Natural killer cell (primary cell): ENCODE measurements around the gene TENM4. TPM values are rescaled to one million over a fixed set of nuclear protein-coding genes. Genes with fewer than 3 reads are reported as not detected.

Source experiments
- ATAC-seq, 3 donors: fragments of 150-1000 bp in 2 of 3; fragments of 200-7000 bp in 1 of 3; cut with Tn5 transposase; 1 replicate in 1 of 3; 2 replicates in 2 of 3; pipeline ENCODE4 v1.10.0; 2021; ENCODE audit warnings: mild to moderate bottlenecking in 2 of 3, moderate library complexity in 2 of 3
- DNase-seq, 2 donors: peaks; one replicate each; pipeline versions ENCODE4 v3.0.0 to v3.0.0-alpha.2; 2013 to 2021; ENCODE audit warnings: mixed read lengths in 1 of 2
- H3K27ac ChIP-seq: one replicate; pipeline ENCODE4 v1.5.1; 2013; ENCODE audit warnings: mild to moderate bottlenecking, low read length
- H3K27me3 ChIP-seq: one replicate; pipeline ENCODE4 v1.6.1; 2013; ENCODE audit warnings: low read length; ENCODE audit not compliant: control insufficient read depth, insufficient read depth
- H3K36me3 ChIP-seq: one replicate; pipeline ENCODE4 v1.6.1; 2013; ENCODE audit warnings: low read length; ENCODE audit not compliant: control insufficient read depth, insufficient read depth
- H3K4me1 ChIP-seq: one replicate; pipeline ENCODE4 v1.6.1; 2013; ENCODE audit warnings: low read length; ENCODE audit not compliant: control insufficient read depth, insufficient read depth
- H3K4me3 ChIP-seq: one replicate; pipeline ENCODE4 v1.5.1; 2013; ENCODE audit warnings: low read length
- H3K9me3 ChIP-seq: one replicate; pipeline ENCODE4 v1.6.1; 2013; ENCODE audit warnings: low read length; ENCODE audit not compliant: control insufficient read depth, insufficient read depth
- H3K27ac Mint-ChIP-seq, 2 donors: one replicate each; pipeline ENCODE4 v1.8.0; 2022; ENCODE audit warnings: mild to moderate bottlenecking in 2 of 2, mixed read lengths in 2 of 2, moderate library complexity in 1 of 2
- H3K27me3 Mint-ChIP-seq, 2 donors: one replicate each; pipeline ENCODE4 v1.8.0; 2022; ENCODE audit warnings: low read depth in 2 of 2, mixed read lengths in 2 of 2
- H3K36me3 Mint-ChIP-seq: one replicate; pipeline ENCODE4 v1.8.0; 2022; ENCODE audit warnings: mixed read lengths
- H3K4me1 Mint-ChIP-seq, 2 donors: one replicate each; pipeline ENCODE4 v1.8.0; 2022; ENCODE audit warnings: mixed read lengths in 2 of 2
- H3K4me3 Mint-ChIP-seq: one replicate; pipeline ENCODE4 v1.8.0; 2022; ENCODE audit warnings: mild to moderate bottlenecking, moderate library complexity, mixed read lengths
- H3K9me3 Mint-ChIP-seq, 2 donors: one replicate each; pipeline ENCODE4 v1.8.0; 2022; ENCODE audit warnings: mixed read lengths in 2 of 2
- CTCF ChIP-seq: fragments of 200-600 bp; IDR thresholded peaks from one replicate; pipeline ENCODE4 v1.8.0; 2022; ENCODE audit warnings: antibody characterized with exemption
- WGBS: methylation state at CpG from one replicate; pipeline ENCODE4 v1.1.7; 2013; ENCODE audit warnings: missing lambda C conversion rate; ENCODE audit not compliant: insufficient coverage; 5-methylcytosine and 5-hydroxymethylcytosine counted together
- intact Hi-C: fragments of 100-400 bp; cut with micrococcal nuclease; formaldehyde crosslinking; loops from one replicate; pipeline ENCODE4 v1.14.2; 2022
- total RNA-seq, 4 donors: library from RNA; stranded (reverse); fragments of 120-200 nt in 1 of 4; gene quantifications; one replicate each; pipeline versions ENCODE4 v1.2.3 to v1.2.4, GENCODE V29; 2013 to 2022

TENM4 gene
- total RNA-seq, 3 donors from 2014 or later (not counting 1 experiment from before 2014, with no cell fraction given) = 0.63 to 0.75 TPM; not detected in 1

GRCh38 chr11:79393362-79394043 is 47.3 kb downstream of the TENM4 start:
- ATAC-seq = no peak

GRCh38 chr11:79392161-79392560 is 48.7 kb downstream of the TENM4 start:
- Mint-ChIP-seq H3K27me3 (no peaks in the 10 kb centered on the region), H3K4me3 (no peak overlapping the region), H3K4me1 (no peaks in the 10 kb centered on the region), H3K9me3 (peaks cover 5 to 6% of the 10 kb centered on the region in 2 donors), H3K27ac (no peak overlapping the region), H3K36me3 (no peaks in the 10 kb centered on the region)
- intact Hi-C loops = no loop called here
- Histone ChIP-seq H3K27ac (no peak overlapping the region), H3K4me1 (no peaks in the 10 kb centered on the region), H3K36me3 (no peaks in the 10 kb centered on the region), H3K9me3 (no peaks in the 10 kb centered on the region), H3K27me3 (no peaks in the 10 kb centered on the region), H3K4me3 (no peak overlapping the region)
- WGBS = 81% methylated on average over 3 of the region's 4 CpGs
- TF ChIP-seq CTCF = no peak
- DNase-seq (no peak), ATAC-seq (no peak)

More at GRCh38 chr11:79393362-79394043, 47.3 kb downstream of the TENM4 start:
- Histone ChIP-seq H3K4me3 (no peak overlapping the region), H3K27ac (no peak overlapping the region), H3K36me3 (no peaks in the 10 kb centered on the region), H3K9me3 (no peaks in the 10 kb centered on the region), H3K4me1 (no peaks in the 10 kb centered on the region), H3K27me3 (no peaks in the 10 kb centered on the region)
- DNase-seq = no peak
- 49% methylated on average over 9 of the region's 9 CpGs for WGBS
- Mint-ChIP-seq H3K27me3 (no peaks in the 10 kb centered on the region), H3K4me1 (no peaks in the 10 kb centered on the region), H3K4me3 (no peak overlapping the region), H3K9me3 (peaks cover 5% of the 10 kb centered on the region in 2 donors), H3K36me3 (no peaks in the 10 kb centered on the region), H3K27ac (no peak overlapping the region)
- no peak for TF ChIP-seq CTCF
- intact Hi-C loops = loop anchor here (1.0 kb wide), 1 partner anchor 26 kb away; no protein-coding TSS in a partner anchor

- 88% methylated on average over 2 of the region's 2 CpGs for WGBS
- no peak overlapping the region for H3K27ac ChIP-seq
- intact Hi-C loops = no loop called here
- no peak overlapping the region for H3K4me3 Mint-ChIP-seq
- TF ChIP-seq CTCF = no peak
- no peaks in the 10 kb centered on the region for H3K4me1 Mint-ChIP-seq
- no peaks in the 10 kb centered on the region for H3K36me3 Mint-ChIP-seq
- H3K9me3 Mint-ChIP-seq = peaks cover 4 to 5% of the 10 kb centered on the region in 2 donors
- no peaks in the 10 kb centered on the region for H3K9me3 ChIP-seq
- no peak overlapping the region for H3K4me3 ChIP-seq
- DNase-seq (no peak), ATAC-seq (no peak)
- no peaks in the 10 kb centered on the region for H3K36me3 ChIP-seq
- H3K4me1 ChIP-seq = no peaks in the 10 kb centered on the region
- H3K27me3 Mint-ChIP-seq = no peaks in the 10 kb centered on the region
- no peak overlapping the region for H3K27ac Mint-ChIP-seq
- H3K27me3 ChIP-seq = no peaks in the 10 kb centered on the region
Measured at GRCh38 chr11:79390923-79391322, 49.9 kb downstream of the TENM4 start.

GRCh38 chr11:79390477-79390876 is 50.4 kb downstream of the TENM4 start:
- no peaks in the 10 kb centered on the region for H3K36me3 Mint-ChIP-seq
- Histone ChIP-seq H3K4me3 (no peak overlapping the region), H3K9me3 (no peaks in the 10 kb centered on the region), H3K4me1 (no peaks in the 10 kb centered on the region), H3K27me3 (no peaks in the 10 kb centered on the region), H3K27ac (no peak overlapping the region), H3K36me3 (no peaks in the 10 kb centered on the region)
- no peak for TF ChIP-seq CTCF
- intact Hi-C loops = no loop called here
- H3K4me1 Mint-ChIP-seq = no peaks in the 10 kb centered on the region
- H3K4me3 Mint-ChIP-seq = no peak overlapping the region
- H3K27me3 Mint-ChIP-seq = no peaks in the 10 kb centered on the region
- H3K9me3 Mint-ChIP-seq = peaks cover 4 to 5% of the 10 kb centered on the region in 2 donors
- no peak overlapping the region for H3K27ac Mint-ChIP-seq
- DNase-seq = no peak
- ATAC-seq = no peak
- WGBS = 86% methylated on average over 2 of the region's 2 CpGs
